K562 (cell line): ENCODE results near the gene BNC1. TPM values are rescaled to one million over a fixed set of nuclear protein-coding genes. Genes with fewer than 3 reads are reported as not detected.

Source experiments
- ATAC-seq: fragments of 200-7000 bp; cut with Tn5 transposase; 3 replicates; pipeline ENCODE4 v1.9.1; 2020; ENCODE audit warnings: moderate library complexity
- BruUV-seq: library from RNA; stranded (reverse); fragments of 400-500 nt; replicated peaks from 2 replicates; lab custom pipeline; 2021; lab: Mats Ljungman, UMichigan
- CTCF ChIA-PET: fragments of 300-600 bp; formaldehyde crosslinking; extraction: SDS; loops from one replicate; lab custom pipeline; 2021; ENCODE audit warnings: low intra/inter-chr PET ratio; lab: Yijun Ruan, JAX
- POLR2A ChIA-PET: fragments of 300-600, 350-650 bp; sonication (Branson Sonifier 250); formaldehyde crosslinking; extraction: SDS; loops from one replicate; lab custom pipeline; 2021; ENCODE audit warnings: antibody characterized with exemption, inconsistent platforms; lab: Yijun Ruan, JAX
- DNase-seq, 4 experiments: peaks; one replicate each; pipeline versions ENCODE4 v3.0.0 to v3.0.0-alpha.2; 2011 to 2018; ENCODE audit warnings: low spot score in 3 of 4, mixed read lengths in 3 of 4; ENCODE audit errors: extremely low read depth in 1 of 4
- FAIRE-seq: peaks from 2 replicates; lab custom pipeline; 2011; peaks lifted over from hg19 to GRCh38; lab: Jason Lieb, UNC
- H2AFZ ChIP-seq: 2 replicates; pipeline ENCODE4 v1.6.0; 2011; ENCODE audit warnings: low read depth, low read length, control low read depth, inconsistent platforms
- H3K27ac ChIP-seq: fragments of 200-600 bp; 3 replicates; pipeline ENCODE4 v1.8.0; 2011; ENCODE audit warnings: low read depth, mild to moderate bottlenecking, control low read depth, inconsistent platforms, low read length, moderate library complexity, mixed read lengths; ENCODE audit errors: extremely low read depth
- H3K27me3 ChIP-seq, 2 experiments: fragments of 300-600 bp in 1 of 2; 2 replicates in 1 of 2; 3 replicates in 1 of 2; pipeline versions ENCODE4 v1.6.0 to v1.8.0; 2011; ENCODE audit warnings: inconsistent platforms in 2 of 2, low read length in 2 of 2, mild to moderate bottlenecking in 1 of 2, mixed read lengths in 1 of 2, moderate library complexity in 1 of 2; ENCODE audit not compliant: control insufficient read depth in 2 of 2, insufficient read depth in 2 of 2
- H3K36me3 ChIP-seq: fragments of 300-600 bp; 3 replicates; pipeline ENCODE4 v1.8.0; 2011; ENCODE audit warnings: mild to moderate bottlenecking, low read length, inconsistent platforms; ENCODE audit not compliant: control insufficient read depth, insufficient read depth
- H3K4me1 ChIP-seq, 2 experiments: fragments of 200-600 bp in 1 of 2; replicated peaks in 1 of 2; 2 replicates in 1 of 2; 3 replicates in 1 of 2; pipeline versions ENCODE4 v1.5.1 to v1.8.0; 2011; ENCODE audit warnings: inconsistent platforms in 2 of 2, low read length in 2 of 2, mild to moderate bottlenecking in 1 of 2, mixed read lengths in 1 of 2, moderate library complexity in 1 of 2; ENCODE audit not compliant: control insufficient read depth in 2 of 2, insufficient read depth in 2 of 2
- H3K4me2 ChIP-seq: 2 replicates; pipeline ENCODE4 v1.6.1; 2011; ENCODE audit warnings: low read length, control low read depth, inconsistent platforms, mixed read lengths; ENCODE audit not compliant: insufficient read depth
- H3K4me3 ChIP-seq: fragments of 200-600 bp; sonication (generic), shearing (Covaris generic); 2 replicates; pipeline ENCODE4 v1.5.1; 2016; ENCODE audit warnings: control low read depth, inconsistent platforms
- H3K79me2 ChIP-seq: fragments of 200-600 bp; 3 replicates; pipeline ENCODE4 v1.8.0; 2011; ENCODE audit warnings: low read length, inconsistent platforms; ENCODE audit not compliant: control insufficient read depth, insufficient read depth
- H3K9ac ChIP-seq, 2 experiments: 2 replicates each; pipeline versions ENCODE4 v1.6.0 to v1.6.1; 2011; ENCODE audit warnings: low read depth in 2 of 2, low read length in 2 of 2, control low read depth in 1 of 2, inconsistent platforms in 1 of 2, mild to moderate bottlenecking in 1 of 2, mixed read lengths in 1 of 2; ENCODE audit not compliant: insufficient read depth in 1 of 2
- H3K9me1 ChIP-seq: one replicate; pipeline ENCODE4 v1.6.0; 2011; ENCODE audit warnings: inconsistent platforms, mild to moderate bottlenecking, low read length, moderate library complexity; ENCODE audit not compliant: control insufficient read depth, insufficient read depth
- H3K9me3 ChIP-seq: replicated peaks from 2 replicates; pipeline ENCODE4 v1.5.1; 2011; ENCODE audit warnings: low read depth, low read length, inconsistent platforms; ENCODE audit not compliant: control insufficient read depth, insufficient read depth
- H4K20me1 ChIP-seq: replicated peaks from 2 replicates; pipeline ENCODE4 v1.6.1; 2011; ENCODE audit warnings: low read length, inconsistent platforms, mixed read lengths; ENCODE audit not compliant: control insufficient read depth, insufficient read depth
- ARID2 ChIP-seq: fragments of 450-650 bp; IDR thresholded peaks from 2 replicates; pipeline ENCODE4 v1.6.1; 2017; ENCODE audit warnings: antibody characterized with exemption, mild to moderate bottlenecking
- BACH1 ChIP-seq: fragments of 200-800 bp; sonication (Bioruptor generic); IDR thresholded peaks from 2 replicates; pipeline ENCODE4 v1.6.1; 2016; ENCODE audit warnings: missing genetic modification characterization, missing compliant biosample characterization
- CHD4 ChIP-seq: fragments of 200-600 bp; sonication (generic); IDR thresholded peaks from 3 replicates; pipeline ENCODE4 v1.6.1; 2012; ENCODE audit warnings: low read depth, mild to moderate bottlenecking, mixed read lengths, low read length, inconsistent platforms; ENCODE audit not compliant: insufficient read depth, insufficient replicate concordance, poor library complexity, severe bottlenecking
- CREB1 ChIP-seq, 2 experiments: sonication (generic) in 1 of 2; formaldehyde crosslinking in 1 of 2; IDR thresholded peaks; 2 replicates each; pipeline versions ENCODE4 v1.6.1 to v1.8.0; 2012 to 2022; ENCODE audit warnings: inconsistent platforms in 1 of 2, mild to moderate bottlenecking in 1 of 2, missing genetic modification reagents in 1 of 2, moderate library complexity in 1 of 2
- HES1 ChIP-seq: fragments of 450-650 bp; IDR thresholded peaks from 2 replicates; pipeline ENCODE4 v1.6.1; 2016; ENCODE audit warnings: low read depth, mild to moderate bottlenecking, moderate library complexity
- MAZ ChIP-seq, 2 experiments: fragments of 450-650 bp in 1 of 2; sonication (generic) in 1 of 2; formaldehyde crosslinking; IDR thresholded peaks in 1 of 2; conservative IDR thresholded peaks in 1 of 2; 2 replicates each; pipeline versions ENCODE4 v1.4.0 to v1.5.0; 2020; ENCODE audit warnings: mild to moderate bottlenecking in 1 of 2, missing genetic modification reagents in 1 of 2
- MCM5 ChIP-seq: fragments of 450-650 bp; IDR thresholded peaks from 2 replicates; pipeline ENCODE4 v1.6.1; 2016; ENCODE audit warnings: low read depth
- MECOM ChIP-seq: fragments of 250-450 bp; sonication (Bioruptor Pico); IDR thresholded peaks from 2 replicates; pipeline ENCODE4 v1.8.0; 2022; ENCODE audit warnings: inconsistent platforms
- MYBL2 ChIP-seq, 2 experiments: fragments of 450-650 bp in 1 of 2; sonication (generic) in 1 of 2; formaldehyde crosslinking in 1 of 2; IDR thresholded peaks; 2 replicates each; pipeline versions ENCODE4 v1.6.1 to v1.8.1; 2017 to 2022; ENCODE audit warnings: borderline replicate concordance in 1 of 2, inconsistent platforms in 1 of 2, low read depth in 1 of 2, mild to moderate bottlenecking in 1 of 2, missing genetic modification reagents in 1 of 2, moderate library complexity in 1 of 2
- PCBP1 ChIP-seq: fragments of 200-400 bp; formaldehyde crosslinking; IDR thresholded peaks from 2 replicates; pipeline ENCODE4 v1.6.1; 2018; ENCODE audit warnings: mild to moderate bottlenecking, low read depth, low read length; ENCODE audit not compliant: poor library complexity, severe bottlenecking
- SIRT6 ChIP-seq: IDR thresholded peaks from one replicate; pipeline ENCODE4 v1.6.1; 2012; ENCODE audit warnings: low read depth, mild to moderate bottlenecking, control low read depth, inconsistent platforms, low read length, moderate library complexity
- SMAD1 ChIP-seq: fragments of 150-350 bp; IDR thresholded peaks from 2 replicates; pipeline ENCODE4 v1.6.1; 2014; ENCODE audit warnings: low read length, low read depth; ENCODE audit not compliant: partially characterized antibody
- ZBTB8A ChIP-seq: fragments of 450-650 bp; IDR thresholded peaks from 2 replicates; pipeline ENCODE4 v1.6.1; 2018; ENCODE audit warnings: mild to moderate bottlenecking, moderate library complexity; ENCODE audit not compliant: partially characterized antibody
- ZNF436 ChIP-seq: fragments of 250-450, 450-650 bp; sonication (Bioruptor Pico); formaldehyde crosslinking; IDR thresholded peaks from 2 replicates; pipeline ENCODE4 v1.7.0; 2020; ENCODE audit warnings: mild to moderate bottlenecking
- ZNF592 ChIP-seq: fragments of 450-650 bp; IDR thresholded peaks from 2 replicates; pipeline ENCODE4 v1.6.1; 2017; ENCODE audit warnings: antibody characterized with exemption, mild to moderate bottlenecking
- WGBS: fragments of 100-300 bp; shearing (Covaris generic); methylation state at CpG from one replicate; pipeline ENCODE4 v1.1.6; 2016; ENCODE audit warnings: low coverage, mixed read lengths; ENCODE audit not compliant: insufficient coverage; ENCODE audit errors: missing lambda C conversion rate; 5-methylcytosine and 5-hydroxymethylcytosine counted together
- in situ Hi-C: fragments of 300-500 bp; cut with MboI; formaldehyde crosslinking; loops from 4 replicates; pipeline ENCODE4 v1.15.0; 2018; ENCODE audit warnings: inconsistent platforms, mixed read lengths
- intact Hi-C: fragments of 100-400 bp; cut with micrococcal nuclease; formaldehyde crosslinking; loops from 2 replicates; pipeline ENCODE4 v1.14.2; 2022
- polyA plus RNA-seq, 8 experiments: library from polyadenylated mRNA; depleted of rRNA in 4 of 8; stranded (reverse) in 5 of 8; unstranded in 3 of 8; fragments of >200 nt; fragmentation: Nextera tagmentation in 2 of 8; fragmentation: Illumina TruSeq in 1 of 8; extraction: Ambion mirVana in 2 of 8; extraction: Trizol in 1 of 8; gene quantifications; 2 replicates each; pipeline versions ENCODE4 v1.2.1 to v1.2.3, GENCODE V29; 2011 to 2014; ENCODE audit warnings: inconsistent platforms in 1 of 8, missing spikeins in 1 of 8
- total RNA-seq, 7 experiments: library from RNA; depleted of rRNA in 6 of 7; stranded (reverse); fragments of >200 nt in 6 of 7; fragmentation: Illumina TruSeq in 2 of 7; extraction: Trizol in 2 of 7; gene quantifications; 2 replicates each; pipeline versions ENCODE4 v1.2.1 to v1.2.3, GENCODE V29; 2011 to 2021; ENCODE audit warnings: low replicate concordance in 1 of 7
- TF ChIP-seq, protein P1 (sequence below): fragments of 250-450 bp; sonication (Bioruptor Pico); IDR thresholded peaks from 2 replicates; pipeline ENCODE4 v1.8.0; 2022; ENCODE audit warnings: moderate library complexity, mild to moderate bottlenecking, inconsistent platforms

BNC1 gene
- total and polyA plus RNA-seq, 9 of the 15 experiments (the other 6 are each of a cell fraction or from before 2014, with no cell fraction given): not detected

GRCh38 chr15:83249030-83249343 is 35.5 kb downstream of the BNC1 start:
- H3K27ac ChIP-seq: no peak overlapping the region
- intact Hi-C loops: no loop called here
- 0% methylated on average over 3 of the region's 3 CpGs for WGBS
- ChIA-PET CTCF (interaction anchor here (0.6 to 2.1 kb wide), 5 partner anchors 182 to 664 kb away, joined by 3 to 12 read pairs (median 6); partner anchors contain the start of gene BTBD1), POLR2A (interaction anchor here (0.5 to 1.2 kb wide), 3 partner anchors 9 to 125 kb away, joined by 3 to 5 read pairs (median 3); no protein-coding TSS in a partner anchor)
- in situ Hi-C loops: loop anchor here (5.0 kb wide), 1 partner anchor 173 kb away; no protein-coding TSS in a partner anchor
- no peak overlapping the region for H3K4me3 ChIP-seq
- no peak overlapping the region for H3K4me2 ChIP-seq
- H3K27me3 ChIP-seq: peaks cover 3 to 11% of the 10 kb centered on the region in 2 experiments; a peak in 3 of 5 replicates
- no peak overlapping the region for H3K9ac ChIP-seq
- no peak for DNase-seq
- ATAC-seq: no peak
- no peaks in the 10 kb centered on the region for H3K79me2 ChIP-seq
- no peaks in the 10 kb centered on the region for H3K36me3 ChIP-seq
- H4K20me1 ChIP-seq: no peaks in the 10 kb centered on the region
- H3K4me1 ChIP-seq: no peaks in the 10 kb centered on the region
- no peak overlapping the region for H2AFZ ChIP-seq
- H3K9me1 ChIP-seq: no peaks in the 10 kb centered on the region
- no peak for FAIRE-seq
- no peaks in the 10 kb centered on the region for H3K9me3 ChIP-seq
- no TSS peak for BruUV-seq
- TF ChIP-seq BACH1 (tag) (no peak), MCM5 (no peak), CHD4 (no peak), HES1 (no peak), SIRT6 (no peak), ARID2 (no peak), MYBL2 (IDR thresholded peaks at IDR 0.05; ENCODE audit: low read depth) (no peak), MYBL2 (CRISPR knock-in tag; IDR thresholded peaks at IDR 0.05; ENCODE audit: borderline replicate concordance) (no peak), PCBP1 (no peak), MECOM (no peak), SMAD1 (no peak), MAZ (CRISPR knock-in tag; conservative IDR thresholded peaks at IDR 0.05 in 1 of 2, IDR thresholded peaks at IDR 0.05 in 1 of 2) (no peak), ZBTB8A (no peak), CREB1 (IDR thresholded peaks at IDR 0.05) (no peak), CREB1 (CRISPR knock-in tag; IDR thresholded peaks at IDR 0.05) (no peak), ZNF436 (no peak), ZNF592 (no peak)
- TF ChIP-seq, protein P1, sequence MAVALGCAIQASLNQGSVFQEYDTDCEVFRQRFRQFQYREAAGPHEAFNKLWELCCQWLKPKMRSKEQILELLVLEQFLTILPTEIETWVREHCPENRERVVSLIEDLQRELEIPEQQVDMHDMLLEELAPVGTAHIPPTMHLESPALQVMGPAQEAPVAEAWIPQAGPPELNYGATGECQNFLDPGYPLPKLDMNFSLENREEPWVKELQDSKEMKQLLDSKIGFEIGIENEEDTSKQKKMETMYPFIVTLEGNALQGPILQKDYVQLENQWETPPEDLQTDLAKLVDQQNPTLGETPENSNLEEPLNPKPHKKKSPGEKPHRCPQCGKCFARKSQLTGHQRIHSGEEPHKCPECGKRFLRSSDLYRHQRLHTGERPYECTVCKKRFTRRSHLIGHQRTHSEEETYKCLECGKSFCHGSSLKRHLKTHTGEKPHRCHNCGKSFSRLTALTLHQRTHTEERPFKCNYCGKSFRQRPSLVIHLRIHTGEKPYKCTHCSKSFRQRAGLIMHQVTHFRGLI (CRISPR knock-in tag): no peak
